ENCODE measurements around the gene NAT9. TPM values are rescaled to one million over a fixed set of nuclear protein-coding genes. Genes with fewer than 3 reads are reported as not detected.

Gene NAT9
- total and polyA plus RNA-seq, 2 donors (not counting 1 experiment from before 2014, with no cell fraction given): 66.6 to 73.6 TPM

- intact Hi-C loops (cut with micrococcal nuclease): no loop called here
- H3K36me3 ChIP-seq (replicated peaks in 1 of 2; ENCODE audit: control extremely low read depth in 1 of 2, control insufficient read depth in 1 of 2, extremely low read depth in 1 of 2, insufficient read depth in 2 of 2, low read length in 1 of 2): peaks cover 4 to 53% of the 10 kb centered on the region in 2 experiments
- CTCF ChIA-PET: interaction anchor here (0.8 to 8.7 kb wide), 2 partner anchors 53 to 66 kb away, joined by 3 to 181 read pairs; partner anchors contain the start of gene GRIN2C
- no peaks in the 10 kb centered on the region for H3K79me2 ChIP-seq (ENCODE audit: control insufficient read depth, insufficient read depth, low read length)
- no peak overlapping the region for H3K27ac Mint-ChIP-seq
- H3K27me3 ChIP-seq (replicated peaks in 1 of 4; ENCODE audit: control extremely low read depth in 1 of 4, control insufficient read depth in 3 of 4, insufficient read depth in 4 of 4, low read length in 3 of 4): no peaks in the 10 kb centered on the region
- H3K27ac ChIP-seq (ENCODE audit: low read length in 2 of 2): no peak overlapping the region
- H2AFZ ChIP-seq (ENCODE audit: insufficient read depth, low read depth, low read length, poor library complexity, severe bottlenecking): no peak overlapping the region
- no peaks in the 10 kb centered on the region for H3K9me3 ChIP-seq (ENCODE audit: control extremely low read depth in 1 of 3, control insufficient read depth in 2 of 3, insufficient read depth in 1 of 3, low read length in 2 of 3)
- H3K4me2 ChIP-seq (replicated peaks; ENCODE audit: low read depth, low read length, poor library complexity, severe bottlenecking): no peak overlapping the region
- ATAC-seq (ENCODE audit: low read depth) (no peak), DNase-seq (no peak)
- WGBS (ENCODE audit: insufficient coverage): 94% methylated on average over 17 of the region's 18 CpGs
- H3K4me1 ChIP-seq (ENCODE audit: control insufficient read depth in 2 of 2, insufficient read depth in 2 of 2, low read length in 2 of 2): peaks cover 8 to 13% of the 10 kb centered on the region in 2 donors
- no peaks in the 10 kb centered on the region for H4K20me1 ChIP-seq (ENCODE audit: control insufficient read depth, insufficient read depth, low read length, poor library complexity, severe bottlenecking)
- H3K9me3 Mint-ChIP-seq (ENCODE audit: insufficient read depth): no peaks in the 10 kb centered on the region
- H3K4me1 Mint-ChIP-seq: peaks cover 9% of the 10 kb centered on the region
- no peak overlapping the region for H3K4me3 ChIP-seq (ENCODE audit: control extremely low read depth in 1 of 5, extremely low read depth in 1 of 5, insufficient read depth in 1 of 5, low read depth in 2 of 5, low read length in 4 of 5)
- POLR2A ChIA-PET: interaction anchor here (0.7 kb wide), 1 partner anchor 197 kb away, joined by 3 read pairs; no protein-coding TSS in a partner anchor
- no peak overlapping the region for H3K9ac ChIP-seq (ENCODE audit: low read length)
- no peaks in the 10 kb centered on the region for H3K27me3 Mint-ChIP-seq
- TF ChIP-seq EZH2 (IDR thresholded peaks at IDR 0.05; ENCODE audit: borderline replicate concordance, insufficient read depth, low read depth, low read length, poor library complexity, severe bottlenecking) (no peak), CTCF (IDR thresholded peaks at IDR 0.05) (no peak)
- no peak overlapping the region for H3K4me3 Mint-ChIP-seq
These were observed 19.3 kb upstream of the NAT9 start for GRCh38 chr17:74795327-74796020.

GRCh38 chr17:74792586-74793105 is 16.5 kb upstream of the NAT9 start:
- TF ChIP-seq EZH2 (IDR thresholded peaks at IDR 0.05; ENCODE audit: borderline replicate concordance, insufficient read depth, low read depth, low read length, poor library complexity, severe bottlenecking) (no peak), CTCF (IDR thresholded peaks at IDR 0.05) (no peak)
- H3K27ac ChIP-seq (ENCODE audit: low read length in 2 of 2): no peak overlapping the region
- no peak overlapping the region for H3K9ac ChIP-seq (ENCODE audit: low read length)
- Mint-ChIP-seq H3K4me3 (no peak overlapping the region), H3K4me1 (peaks cover 9% of the 10 kb centered on the region), H3K27me3 (no peaks in the 10 kb centered on the region), H3K27ac (no peak overlapping the region), H3K9me3 (ENCODE audit: insufficient read depth) (no peaks in the 10 kb centered on the region)
- DNase-seq: no peak
- POLR2A ChIA-PET: interaction anchor here (0.6 kb wide), 1 partner anchor 66 kb away, joined by 5 read pairs; no protein-coding TSS in a partner anchor
- no peaks in the 10 kb centered on the region for H3K79me2 ChIP-seq (ENCODE audit: control insufficient read depth, insufficient read depth, low read length)
- WGBS (ENCODE audit: insufficient coverage): 95% methylated on average over 12 of the region's 12 CpGs
- no peak overlapping the region for H3K4me3 ChIP-seq (ENCODE audit: control extremely low read depth in 1 of 5, extremely low read depth in 1 of 5, insufficient read depth in 1 of 5, low read depth in 2 of 5, low read length in 4 of 5)
- intact Hi-C loops (cut with micrococcal nuclease): no loop called here
- peaks cover 8 to 15% of the 10 kb centered on the region in 2 donors for H3K4me1 ChIP-seq (ENCODE audit: control insufficient read depth in 2 of 2, insufficient read depth in 2 of 2, low read length in 2 of 2)
- no peaks in the 10 kb centered on the region for H3K27me3 ChIP-seq (replicated peaks in 1 of 4; ENCODE audit: control extremely low read depth in 1 of 4, control insufficient read depth in 3 of 4, insufficient read depth in 4 of 4, low read length in 3 of 4)
- no peak for ATAC-seq (ENCODE audit: low read depth)
- H3K9me3 ChIP-seq (ENCODE audit: control extremely low read depth in 1 of 3, control insufficient read depth in 2 of 3, insufficient read depth in 1 of 3, low read length in 2 of 3): no peaks in the 10 kb centered on the region
- H2AFZ ChIP-seq (ENCODE audit: insufficient read depth, low read depth, low read length, poor library complexity, severe bottlenecking): no peak overlapping the region
- no peak overlapping the region for H3K4me2 ChIP-seq (replicated peaks; ENCODE audit: low read depth, low read length, poor library complexity, severe bottlenecking)
- H4K20me1 ChIP-seq (ENCODE audit: control insufficient read depth, insufficient read depth, low read length, poor library complexity, severe bottlenecking): no peaks in the 10 kb centered on the region
- peaks cover 4 to 45% of the 10 kb centered on the region in 2 experiments for H3K36me3 ChIP-seq (replicated peaks in 1 of 2; ENCODE audit: control extremely low read depth in 1 of 2, control insufficient read depth in 1 of 2, extremely low read depth in 1 of 2, insufficient read depth in 2 of 2, low read length in 1 of 2)
- CTCF ChIA-PET: interaction anchor here (0.7 to 8.7 kb wide), 9 partner anchors 12 to 168 kb away, joined by 4 to 181 read pairs (median 5); partner anchors contain the start of gene GRIN2C

Data from B cell (primary cell).